HL-60 (cell line): ENCODE data around the gene FBL.
A peak's percentile ranks its signal among the peaks of the same experiment; 100 is the strongest.

Experiments used
- DNase-seq, 2 experiments: peaks; one replicate each; pipeline ENCODE4 v3.0.0-alpha.2; 2010 to 2020; ENCODE audit warnings: low read depth in 1 of 2, low spot score in 1 of 2
- H3K27ac ChIP-seq: fragments of 250-450 bp; sonication (Bioruptor Pico); replicated peaks from 2 replicates; pipeline ENCODE4 v1.5.1; 2020; ENCODE audit warnings: mild to moderate bottlenecking, moderate library complexity
- H3K27me3 ChIP-seq: fragments of 250-450 bp; sonication (Bioruptor Pico); 2 replicates; pipeline ENCODE4 v1.5.1; 2021; ENCODE audit warnings: mild to moderate bottlenecking, moderate library complexity; ENCODE audit not compliant: insufficient read depth, poor library complexity, severe bottlenecking
- H3K4me3 ChIP-seq: replicated peaks from 2 replicates; pipeline ENCODE4 v1.5.1; 2011; ENCODE audit warnings: mild to moderate bottlenecking, control low read depth, low read length; ENCODE audit not compliant: insufficient read depth
- GABPA ChIP-seq: IDR thresholded peaks from 2 replicates; pipeline ENCODE4 v1.6.1; 2012; ENCODE audit warnings: low read depth
- POLR2AphosphoS5 ChIP-seq: IDR thresholded peaks from 2 replicates; pipeline ENCODE4 v1.6.1; 2012; ENCODE audit warnings: low read depth
- REST ChIP-seq: IDR thresholded peaks from 2 replicates; pipeline ENCODE4 v1.6.1; 2012; ENCODE audit warnings: low read depth; ENCODE audit not compliant: insufficient replicate concordance
- SPI1 ChIP-seq: IDR thresholded peaks from 2 replicates; pipeline ENCODE4 v1.6.1; 2012; ENCODE audit warnings: low read depth, mild to moderate bottlenecking, borderline replicate concordance
- TF ChIP-seq, protein P1 (sequence below): IDR thresholded peaks from one replicate; pipeline ENCODE4 v1.5.1; 2011; ENCODE audit warnings: low read length, control low read depth, inconsistent platforms; ENCODE audit not compliant: insufficient read depth

Gene FBL

GRCh38 chr19:39848392-39848791 is 2.2 kb upstream of the FBL start:
- Histone ChIP-seq H3K4me3 (no peak overlapping the region), H3K27me3 (no peaks in the 10 kb centered on the region), H3K27ac (no peak overlapping the region)
- no peak for DNase-seq
- TF ChIP-seq GABPA: no peak
- no peak for TF ChIP-seq REST
- TF ChIP-seq POLR2AphosphoS5: no peak
- TF ChIP-seq, protein P1, sequence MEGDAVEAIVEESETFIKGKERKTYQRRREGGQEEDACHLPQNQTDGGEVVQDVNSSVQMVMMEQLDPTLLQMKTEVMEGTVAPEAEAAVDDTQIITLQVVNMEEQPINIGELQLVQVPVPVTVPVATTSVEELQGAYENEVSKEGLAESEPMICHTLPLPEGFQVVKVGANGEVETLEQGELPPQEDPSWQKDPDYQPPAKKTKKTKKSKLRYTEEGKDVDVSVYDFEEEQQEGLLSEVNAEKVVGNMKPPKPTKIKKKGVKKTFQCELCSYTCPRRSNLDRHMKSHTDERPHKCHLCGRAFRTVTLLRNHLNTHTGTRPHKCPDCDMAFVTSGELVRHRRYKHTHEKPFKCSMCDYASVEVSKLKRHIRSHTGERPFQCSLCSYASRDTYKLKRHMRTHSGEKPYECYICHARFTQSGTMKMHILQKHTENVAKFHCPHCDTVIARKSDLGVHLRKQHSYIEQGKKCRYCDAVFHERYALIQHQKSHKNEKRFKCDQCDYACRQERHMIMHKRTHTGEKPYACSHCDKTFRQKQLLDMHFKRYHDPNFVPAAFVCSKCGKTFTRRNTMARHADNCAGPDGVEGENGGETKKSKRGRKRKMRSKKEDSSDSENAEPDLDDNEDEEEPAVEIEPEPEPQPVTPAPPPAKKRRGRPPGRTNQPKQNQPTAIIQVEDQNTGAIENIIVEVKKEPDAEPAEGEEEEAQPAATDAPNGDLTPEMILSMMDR: no peak
- TF ChIP-seq SPI1: no peak

- no peaks in the 10 kb centered on the region for H3K27me3 ChIP-seq
- DNase-seq: no peak
- H3K4me3 ChIP-seq: no peak overlapping the region
- TF ChIP-seq POLR2AphosphoS5 (no peak), REST (no peak), GABPA (no peak), SPI1 (no peak)
- TF ChIP-seq, protein P1: no peak
- no peak overlapping the region for H3K27ac ChIP-seq
Observed at GRCh38 chr19:39847525-39847924, 1.3 kb upstream of the FBL start.

DNA sequence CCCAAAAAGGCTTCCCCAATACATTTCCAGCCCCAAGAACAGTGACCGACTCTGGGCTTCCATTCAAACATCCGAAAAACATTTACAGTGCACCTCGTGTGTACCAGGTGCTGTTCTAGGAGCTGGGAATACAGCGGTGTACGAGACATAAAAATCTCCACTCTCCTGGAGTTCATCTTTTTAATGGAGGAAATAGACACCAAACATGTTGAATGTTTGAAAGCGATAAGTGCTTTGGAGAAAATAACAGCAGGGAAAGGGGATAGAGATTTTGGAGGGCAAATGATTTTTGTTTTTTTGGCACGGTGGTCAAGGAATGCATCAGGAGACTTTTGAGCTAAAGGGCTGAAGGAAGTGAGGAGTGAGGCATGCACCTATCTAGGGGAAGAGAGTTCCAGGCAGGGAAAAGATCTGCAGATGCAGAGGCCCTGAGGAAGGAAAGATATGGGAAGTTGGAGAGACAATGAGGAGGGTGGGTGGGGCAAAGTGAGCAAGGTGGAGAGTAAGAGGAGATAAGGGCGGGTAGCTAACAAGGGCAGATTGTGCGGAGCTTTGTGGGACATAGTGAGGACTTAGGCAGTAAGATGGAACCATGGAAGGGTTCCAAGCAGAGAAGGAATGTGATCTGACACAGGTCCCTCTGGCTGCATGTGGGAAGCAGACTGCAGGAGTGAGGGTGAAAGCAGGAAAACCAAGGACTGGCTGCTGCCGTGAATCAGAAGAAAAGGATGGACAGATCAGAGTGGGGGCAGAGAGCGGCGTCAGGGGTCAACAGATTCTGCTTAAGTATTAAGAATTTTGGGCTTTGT is 703 bp upstream of the FBL start:
- no peak for TF ChIP-seq POLR2AphosphoS5
- Histone ChIP-seq H3K4me3 (peak overlapping the region; percentile 80), H3K27ac (peak overlapping the region; percentile 85), H3K27me3 (no peaks in the 10 kb centered on the region)
- no peak for DNase-seq

DNA sequence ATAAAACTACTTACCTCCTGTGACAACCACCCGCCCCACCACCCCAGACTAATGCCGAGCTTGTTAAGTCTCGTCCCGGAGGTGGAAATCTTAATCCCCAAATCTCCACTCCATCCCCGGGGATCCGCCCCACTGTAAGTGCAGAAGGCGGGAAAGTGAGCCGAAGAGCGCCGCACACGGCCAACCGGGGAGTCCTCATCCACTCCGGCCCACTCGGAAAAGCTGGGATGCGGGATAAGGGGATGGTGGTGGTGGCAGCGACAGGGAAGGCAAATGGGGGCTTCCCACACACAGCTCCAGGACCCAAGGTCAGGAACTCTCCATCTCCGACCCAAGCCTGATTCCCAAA is 621 bp downstream of the FBL start:
- no peak for DNase-seq
- Histone ChIP-seq H3K27me3 (no peaks in the 10 kb centered on the region), H3K4me3 (peak overlapping the region; percentile 80), H3K27ac (peak overlapping the region; percentile 85)
- TF ChIP-seq REST (no peak), POLR2AphosphoS5 (no peak), SPI1 (no peak), GABPA (no peak)
- TF ChIP-seq, protein P1: no peak
